ENCODE results near the gene ZNF324B.
"Not testable (repeated sequence)": the region's sequence is repeated elsewhere in the genome, so short reads cannot be mapped to it uniquely, and the experiment has no call there.

ZNF324B gene

DNA sequence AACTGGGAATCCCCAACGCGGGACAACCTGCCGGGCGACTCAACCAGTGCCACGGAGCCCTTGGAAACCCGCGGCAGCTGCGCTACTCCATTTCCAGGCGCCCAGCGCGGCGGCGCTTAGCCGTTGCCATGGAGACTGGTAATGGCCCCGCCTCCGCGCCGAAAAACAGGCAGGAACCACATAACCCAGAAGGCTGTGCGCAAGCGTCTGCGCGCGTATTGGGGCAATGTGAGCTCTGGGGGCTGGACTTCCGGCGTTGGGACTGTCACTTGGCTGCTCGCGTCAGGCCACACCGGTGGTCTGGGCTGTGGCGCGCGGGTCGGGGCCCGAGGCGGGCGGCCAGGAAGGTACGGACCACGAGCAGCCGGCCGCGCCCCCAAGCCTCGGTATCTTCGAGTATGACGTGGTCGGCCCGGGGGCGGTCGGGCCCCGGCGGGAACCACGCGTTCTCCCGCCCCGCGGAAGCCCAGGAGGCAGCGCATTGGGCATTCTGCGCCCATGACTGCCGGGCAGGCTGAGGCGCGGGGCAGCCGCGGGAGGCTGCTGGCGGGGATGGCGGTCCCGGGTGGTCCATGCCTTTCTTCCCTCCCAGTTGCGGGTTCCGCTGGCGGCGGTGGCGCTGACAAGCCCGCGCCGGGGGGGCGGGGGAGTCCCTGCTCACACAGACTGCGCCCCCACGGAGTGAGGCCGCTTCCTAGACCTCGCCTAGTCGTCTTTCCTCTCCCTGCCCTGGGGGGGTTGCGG, at the start of gene ZNF324B:
TSS of gene ZNF324B (plus strand) at position 265 of the 744 bp plus-strand sequence. CDS start 2,080 bp downstream, outside the sequence.
- FAIRE-seq: peak; percentile 9

DNA sequence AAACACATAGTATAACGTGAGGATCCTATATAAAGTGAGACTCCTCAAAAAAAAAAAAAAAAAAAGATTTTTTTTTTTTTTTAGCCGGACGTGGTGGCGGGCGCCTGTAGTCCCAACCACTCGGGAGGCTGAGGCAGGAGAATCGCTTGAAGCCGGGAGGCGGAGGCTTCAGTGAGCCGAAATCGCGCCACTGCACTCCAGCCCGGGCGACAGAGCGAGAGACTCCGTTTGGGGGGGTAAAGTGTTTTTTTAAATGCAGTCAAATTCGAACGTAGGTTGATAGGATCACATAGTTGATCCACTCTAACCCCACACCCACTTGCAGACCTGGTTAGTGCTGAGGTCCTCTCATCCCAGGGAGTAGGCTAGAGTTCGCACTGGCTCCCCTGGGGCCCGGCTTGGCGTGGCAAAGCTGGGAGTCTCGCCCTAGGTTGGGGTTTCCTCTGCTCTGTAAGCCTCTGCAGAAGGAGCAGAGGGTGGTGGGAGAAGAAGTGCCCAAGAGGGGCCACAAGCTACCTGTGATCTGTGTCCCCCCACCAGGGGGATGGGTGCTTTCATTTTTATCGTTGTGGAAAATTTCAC, 49.5 kb upstream of the ZNF324B start:
- FAIRE-seq: no peak

DNA sequence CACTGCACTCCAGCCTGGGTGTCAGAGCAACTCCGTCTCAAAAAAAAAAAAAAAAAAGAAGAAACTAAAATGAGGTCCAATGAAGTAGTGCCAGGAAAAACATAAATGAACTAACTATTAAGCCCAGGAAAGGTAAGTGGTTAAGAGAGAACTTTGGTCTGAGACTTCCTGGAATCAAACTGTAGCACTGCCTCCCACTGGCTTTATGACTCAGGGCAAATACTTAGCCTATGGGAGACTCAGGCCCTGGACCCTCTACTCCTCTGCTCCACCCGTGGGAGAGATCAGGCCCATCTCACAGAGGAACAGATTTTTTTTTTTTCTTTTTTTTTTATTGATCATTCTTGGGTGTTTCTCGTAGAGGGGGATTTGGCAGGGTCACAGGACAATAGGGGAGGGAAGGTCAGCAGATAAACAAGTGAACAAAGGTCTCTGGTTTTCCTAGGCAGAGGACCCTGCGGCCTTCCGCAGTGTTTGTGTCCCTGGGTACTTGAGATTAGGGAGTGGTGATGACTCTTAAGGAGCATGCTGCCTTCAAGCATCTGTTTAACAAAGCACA, 47.4 kb upstream of the ZNF324B start:
- FAIRE-seq: not testable (repeated sequence)

DNA sequence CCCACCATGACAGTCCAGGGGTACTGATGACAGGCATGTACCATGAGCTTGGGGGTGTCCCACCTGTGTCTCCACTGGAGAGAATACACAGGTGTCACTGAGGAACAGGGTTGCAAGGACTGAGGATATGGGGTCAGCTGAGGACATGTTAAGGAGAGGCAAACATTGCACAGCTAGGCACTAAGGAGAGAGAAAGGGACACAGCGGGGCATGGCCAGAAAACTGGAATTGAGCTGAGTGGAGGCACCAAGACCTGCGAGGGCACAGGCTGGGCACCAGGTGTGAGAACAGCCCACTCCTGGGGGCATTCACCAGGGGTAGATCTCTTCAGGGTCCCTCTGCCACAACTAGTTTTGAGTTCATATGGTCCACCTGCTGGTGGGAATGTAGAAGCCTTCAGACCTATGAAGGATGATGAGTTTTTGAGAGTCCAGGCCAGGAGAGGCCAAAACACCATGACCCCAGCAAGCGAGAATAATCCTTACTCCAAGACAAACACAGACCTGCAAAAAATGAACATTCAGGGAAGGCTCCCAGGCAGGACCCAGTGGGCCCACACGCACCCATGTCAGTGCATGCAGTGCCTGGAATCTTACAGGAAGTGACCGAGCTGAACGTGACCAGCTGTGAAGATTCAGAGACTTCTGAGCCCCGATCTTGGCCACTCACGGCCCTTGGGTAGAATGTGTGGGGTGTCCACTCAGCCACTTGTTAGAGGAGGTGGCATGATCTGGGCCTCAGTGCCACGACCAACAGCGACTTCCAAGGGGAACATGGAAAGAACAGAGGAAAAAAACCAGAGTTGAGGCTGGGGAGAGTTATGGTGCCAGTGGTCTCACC, 44.4 kb upstream of the ZNF324B start:
- no peak for FAIRE-seq

DNA sequence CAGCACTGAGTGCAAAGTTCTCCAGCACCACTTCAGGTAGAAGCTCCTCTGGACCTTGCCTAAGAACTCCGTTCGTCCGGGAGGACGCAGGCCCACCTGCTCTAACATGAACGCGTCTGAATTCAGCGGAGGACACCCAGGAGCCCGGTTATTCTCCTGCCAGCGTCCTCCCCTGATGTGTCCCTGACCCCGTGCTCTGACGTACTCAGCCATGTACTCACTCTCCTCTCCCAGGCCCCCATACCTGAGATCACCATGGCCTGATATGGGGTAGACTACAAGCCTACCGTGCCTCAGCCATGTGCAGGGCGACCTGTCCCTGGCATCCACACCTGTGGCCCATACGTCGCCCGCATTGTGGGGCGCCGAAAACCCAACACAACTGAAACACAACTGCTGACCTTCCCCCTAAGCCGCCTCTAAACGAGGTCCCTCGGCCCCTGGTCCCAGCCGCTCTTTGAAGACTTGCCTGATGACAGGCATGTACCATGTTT, 43.7 kb upstream of the ZNF324B start:
- no peak for FAIRE-seq

DNA sequence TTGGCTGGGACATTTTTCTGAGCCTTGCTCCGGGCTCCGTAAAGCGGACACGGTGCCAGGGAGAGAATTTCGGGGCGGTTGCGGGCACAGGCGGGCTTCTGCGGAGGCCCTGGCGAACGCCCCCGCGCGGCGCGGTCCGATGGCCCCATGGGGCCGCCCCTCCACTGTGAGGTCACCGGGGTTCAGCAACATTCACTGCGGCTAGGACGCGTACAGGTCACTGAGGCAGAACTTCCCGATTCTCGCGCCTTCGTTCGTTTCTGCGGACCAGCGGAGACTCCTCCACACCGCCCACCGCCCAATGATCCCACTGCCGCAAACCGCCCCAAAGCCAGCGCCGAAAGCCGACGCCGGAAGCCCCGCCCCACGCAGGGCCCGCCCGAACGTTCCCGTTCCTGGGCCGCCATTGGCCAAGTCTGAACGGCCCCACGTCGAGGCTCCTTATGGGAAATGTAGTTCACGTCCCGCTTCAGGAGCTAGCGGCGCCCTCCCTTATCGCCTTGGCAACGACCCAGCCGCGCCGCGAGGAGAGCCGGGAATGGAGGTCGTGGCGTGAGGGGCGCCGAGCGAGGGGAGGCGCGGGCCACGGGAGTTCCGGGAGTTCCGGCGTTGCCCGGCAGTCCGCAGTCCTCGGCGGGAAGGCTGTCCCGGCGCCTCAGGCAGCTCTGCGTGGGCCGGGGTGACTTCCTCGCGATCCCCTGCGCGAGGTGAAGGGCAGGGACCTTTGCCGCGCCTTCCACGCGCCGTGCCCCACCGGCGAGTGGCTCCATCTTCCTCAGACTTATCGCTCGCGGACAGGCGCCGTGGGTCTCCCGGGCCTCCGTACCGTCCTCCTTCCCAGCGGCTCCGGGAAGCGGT, 43.0 kb upstream of the ZNF324B start, which contains the start of gene ZNF584:
TSS of gene ZNF584 (plus strand) at position 498 of the 858 bp plus-strand sequence. CDS start 499 bp downstream, outside the sequence.
- FAIRE-seq: no peak

DNA sequence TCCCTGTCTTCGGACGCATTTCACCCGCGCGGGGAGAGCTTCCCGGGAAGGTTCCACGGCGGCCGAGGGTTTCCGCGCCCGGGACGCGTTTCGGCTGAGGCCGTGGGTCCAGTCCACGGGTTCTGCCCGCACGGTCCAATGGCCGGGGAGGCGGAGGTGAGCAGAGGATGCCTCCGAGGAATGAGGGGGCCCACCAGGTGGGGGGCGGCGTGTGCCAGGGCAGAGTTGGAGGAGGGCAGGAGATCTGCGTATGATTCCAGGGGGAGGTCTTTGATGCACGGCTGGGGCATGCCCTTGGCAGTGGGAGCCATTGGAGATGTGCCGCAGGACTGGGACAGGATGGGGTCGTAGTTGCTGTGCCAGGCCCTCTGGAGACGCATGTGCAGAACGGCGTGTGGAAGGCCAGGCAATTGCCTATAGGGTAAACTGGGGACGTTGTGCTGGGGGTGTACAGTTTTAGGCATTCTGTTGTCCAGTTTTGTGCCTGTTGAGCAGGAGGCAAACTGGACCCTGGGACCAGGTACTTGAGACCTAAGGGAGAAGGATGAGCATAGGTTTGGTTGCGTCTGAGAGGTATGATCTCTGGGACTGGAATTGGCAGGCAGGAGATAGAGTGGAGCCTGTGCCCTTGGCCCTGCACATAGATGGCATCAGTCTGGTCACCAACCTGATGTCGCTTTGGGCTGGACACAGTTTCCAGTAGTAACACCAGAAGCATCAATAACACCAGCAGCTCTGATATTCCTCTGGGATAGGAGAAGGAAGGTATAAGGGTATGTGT, 42.2 kb upstream of the ZNF324B start:
- no peak for FAIRE-seq

DNA sequence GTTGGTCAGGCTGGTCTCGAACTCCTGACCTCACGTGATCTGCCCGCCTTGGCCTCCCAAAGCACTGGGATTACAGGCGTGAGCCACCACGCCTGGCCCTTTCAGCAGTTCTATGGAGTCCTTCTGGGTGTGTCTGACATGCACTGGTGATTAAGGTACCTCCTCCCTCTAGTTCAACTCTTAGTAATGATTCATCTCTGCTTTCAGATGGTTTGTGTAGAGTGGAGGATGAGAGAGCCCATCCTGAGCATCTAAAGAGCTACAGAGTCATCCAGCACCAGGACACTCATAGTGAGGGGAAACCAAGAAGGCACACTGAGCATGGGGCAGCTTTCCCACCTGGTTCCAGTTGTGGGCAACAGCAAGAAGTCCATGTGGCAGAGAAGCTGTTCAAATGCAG, 34.8 kb upstream of the ZNF324B start:
- FAIRE-seq: no peak

DNA sequence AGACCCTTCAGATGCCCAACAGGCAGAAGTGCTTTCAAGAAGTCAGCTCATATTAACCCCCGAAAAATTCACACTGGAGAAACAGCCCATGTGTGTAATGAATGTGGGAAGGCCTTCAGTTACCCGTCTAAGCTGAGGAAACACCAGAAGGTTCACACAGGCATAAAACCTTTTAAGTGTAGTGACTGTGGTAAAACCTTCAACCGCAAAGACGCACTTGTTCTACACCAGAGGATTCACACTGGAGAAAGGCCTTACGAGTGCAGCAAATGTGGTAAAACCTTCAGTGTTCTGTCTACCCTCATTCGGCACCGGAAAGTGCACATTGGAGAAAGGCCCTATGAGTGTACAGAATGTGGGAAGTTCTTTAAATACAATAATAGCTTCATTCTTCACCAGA, 34.4 kb upstream of the ZNF324B start:
- FAIRE-seq: no peak

DNA sequence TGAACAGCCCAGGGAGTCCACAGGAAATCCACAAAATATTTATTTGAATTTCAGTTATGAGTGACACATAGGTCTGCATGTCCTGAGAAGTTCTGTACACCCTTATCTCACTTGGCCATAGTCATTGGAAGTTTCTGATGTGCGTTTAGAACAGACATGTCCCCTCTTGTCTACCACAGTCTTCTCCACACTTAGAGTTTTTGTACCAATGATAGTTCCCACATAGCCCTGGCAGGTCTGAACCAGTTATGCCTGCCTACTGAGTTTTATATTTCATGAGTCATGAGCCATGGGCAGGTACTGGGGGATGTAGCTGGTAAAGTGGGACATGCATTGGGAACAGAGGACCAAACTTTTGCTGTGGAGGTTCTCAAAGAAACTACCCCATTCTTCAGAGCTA, 22.8 kb upstream of the ZNF324B start:
- no peak for FAIRE-seq

DNA sequence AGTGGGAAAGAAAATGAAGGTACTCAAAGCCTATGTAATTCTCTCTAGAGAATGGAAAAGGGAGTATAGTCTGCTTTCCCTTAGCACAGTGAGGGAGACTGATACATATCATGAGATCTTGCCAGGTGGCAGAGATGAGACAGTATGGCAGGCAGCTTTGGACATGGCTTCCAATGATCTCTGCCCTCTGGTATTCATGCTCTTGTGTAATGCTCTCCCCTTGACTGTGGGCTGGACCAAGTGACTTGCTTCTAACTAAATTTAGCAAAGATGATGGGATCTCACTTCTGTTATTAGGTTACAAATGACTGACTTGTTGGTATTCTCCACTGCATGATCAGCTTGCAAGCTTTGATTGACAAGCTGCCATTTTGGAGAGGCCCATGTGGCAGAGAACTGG, 21.7 kb upstream of the ZNF324B start:
- no peak for FAIRE-seq

DNA sequence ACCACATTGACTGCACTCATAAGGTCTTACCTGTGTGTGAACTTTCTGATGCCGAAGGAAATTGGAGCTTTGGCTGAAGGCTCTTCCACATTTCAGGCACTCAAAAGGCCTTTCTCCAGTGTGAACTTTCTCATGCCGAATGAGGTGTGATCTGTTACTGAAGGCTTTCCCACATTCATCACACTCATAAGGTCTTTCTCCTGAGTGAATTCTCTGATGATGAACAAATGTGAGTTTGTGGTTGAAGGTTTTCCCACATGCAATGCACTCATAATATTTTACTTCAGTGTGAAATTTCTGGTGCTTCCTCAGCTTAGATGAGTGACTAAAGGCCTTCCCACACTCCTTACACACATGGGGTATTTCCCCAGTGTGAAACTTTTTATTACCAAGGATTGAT, 17.2 kb upstream of the ZNF324B start:
- no peak for FAIRE-seq

DNA sequence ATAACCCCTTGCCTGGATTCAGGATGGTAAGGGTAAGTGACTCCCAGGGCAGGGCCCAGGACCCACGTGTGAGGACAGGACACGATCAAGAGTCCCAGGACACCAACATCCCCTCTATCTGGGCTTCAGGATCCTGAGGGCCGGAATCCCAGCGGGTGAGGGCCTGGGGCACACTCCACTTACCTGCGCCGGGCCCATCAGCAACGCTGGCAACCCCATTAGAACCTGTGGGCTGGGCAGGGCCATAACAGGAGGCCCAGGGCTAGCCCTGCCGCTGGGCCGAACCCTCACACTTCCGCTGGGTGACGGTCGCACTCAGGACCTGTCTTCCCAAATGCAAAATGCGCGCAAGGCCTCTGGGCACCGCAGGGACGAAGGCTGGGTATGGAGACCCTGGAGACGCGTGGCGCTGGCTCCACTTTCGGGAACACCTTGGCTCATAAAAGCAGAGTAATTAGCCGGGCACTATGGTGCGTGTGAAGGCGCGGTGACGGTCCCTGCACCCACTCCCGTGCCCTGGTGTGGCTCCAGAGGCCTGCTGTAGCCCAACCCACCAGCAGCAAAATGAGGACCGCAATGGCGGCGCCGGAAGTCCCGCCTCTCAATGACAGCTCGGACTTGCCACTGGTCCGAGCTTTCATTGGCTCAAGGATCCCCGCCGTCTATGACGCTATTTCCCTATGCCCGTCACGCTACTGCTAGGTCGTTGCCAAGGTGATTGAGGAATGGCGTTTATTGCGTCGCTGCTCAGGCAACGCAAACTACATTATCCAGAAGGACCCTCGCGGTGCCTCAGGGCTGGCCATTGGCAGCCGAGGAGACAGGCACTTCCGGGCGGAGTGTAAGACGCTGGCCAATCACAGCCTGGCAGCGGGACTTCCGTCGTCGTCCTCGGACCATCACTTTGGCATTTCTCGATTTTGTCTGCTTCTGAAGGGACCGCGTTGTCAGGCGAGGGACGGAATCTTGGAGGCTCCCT, 11.6 kb upstream of the ZNF324B start, which contains the start of gene ZNF132:
TSS of gene ZNF132 (minus strand) at position 578 of the 979 bp plus-strand sequence. CDS start at position 246, 332 bp downstream.
- peak; percentile 99 for FAIRE-seq

DNA sequence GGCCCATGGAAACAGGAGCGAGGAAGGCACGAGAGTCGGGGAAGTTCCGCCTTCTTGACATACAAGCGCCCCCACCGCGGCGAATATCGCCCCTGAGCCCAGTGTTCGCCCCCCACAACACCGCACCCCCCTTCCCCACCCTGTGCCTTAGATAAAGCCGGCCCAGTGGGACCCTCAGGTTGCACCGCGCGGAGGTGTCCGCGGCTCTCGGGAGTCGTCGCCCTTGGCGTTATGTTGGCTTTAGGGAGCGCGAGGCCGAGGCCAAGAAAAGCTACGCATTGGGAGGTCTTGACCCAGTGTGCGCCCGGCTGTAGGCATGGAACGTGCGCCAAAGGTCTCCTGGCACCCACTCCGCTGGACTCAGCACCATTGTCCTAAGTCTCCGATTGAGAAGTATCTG, 10.9 kb upstream of the ZNF324B start:
- no peak for FAIRE-seq

DNA sequence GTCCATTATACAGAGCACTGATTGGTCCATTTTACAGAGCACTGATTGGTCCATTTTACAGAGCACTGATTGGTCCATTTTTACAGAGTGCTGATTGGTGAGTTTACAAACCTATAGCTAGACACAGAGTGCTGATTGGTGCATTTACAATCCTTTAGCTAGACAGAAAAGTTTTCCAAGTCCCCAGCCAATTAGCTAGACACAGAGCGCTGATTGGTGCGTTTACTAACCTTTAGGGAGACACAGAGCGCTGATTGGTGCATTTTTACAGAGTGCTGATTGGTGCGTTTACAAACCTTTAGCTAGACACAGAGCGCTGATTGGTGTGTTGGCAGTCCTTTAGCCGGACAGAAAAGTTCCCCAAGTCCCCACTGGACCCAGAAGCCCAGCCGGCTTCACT, 8.4 kb upstream of the ZNF324B start:
- FAIRE-seq: not testable (repeated sequence)

DNA sequence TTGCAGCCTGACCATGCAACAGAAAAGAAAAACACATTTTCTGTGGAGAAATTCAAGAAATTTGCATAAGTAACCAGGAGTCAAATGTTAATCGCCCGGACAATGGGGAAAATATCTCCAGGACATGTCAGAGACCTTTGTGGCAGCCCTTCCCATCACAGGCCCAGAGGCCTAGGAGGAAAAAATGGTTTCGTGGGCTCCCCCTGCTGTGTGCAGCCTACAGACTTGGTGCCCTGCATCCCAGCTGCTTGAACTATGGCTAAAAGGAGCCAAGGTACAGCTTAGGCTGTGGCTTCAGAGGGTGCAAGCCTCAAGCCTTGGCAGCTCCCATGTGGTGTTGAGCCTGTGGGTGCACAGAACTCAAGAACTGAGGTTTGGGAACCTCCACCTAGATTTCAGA, 2.6 kb upstream of the ZNF324B start:
- FAIRE-seq: not testable (repeated sequence)

DNA sequence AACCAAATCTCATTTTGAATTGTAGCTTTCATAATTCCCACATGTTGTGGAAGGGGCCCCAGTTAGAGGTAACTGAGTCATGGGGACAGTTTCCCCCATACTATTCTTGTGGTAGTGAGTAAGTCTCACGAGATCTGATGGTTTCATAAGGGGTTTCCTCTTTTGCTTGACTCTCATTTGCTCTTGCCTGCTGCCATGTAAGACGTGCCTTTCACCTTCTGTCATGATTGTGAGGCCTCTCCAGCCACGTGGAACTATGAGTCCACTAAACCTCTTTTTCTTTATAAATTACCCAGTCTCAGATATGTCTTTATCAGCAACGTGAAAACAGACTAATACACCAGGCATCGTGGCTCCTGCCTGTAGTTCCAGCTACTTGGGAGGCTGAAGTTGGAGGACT, 1.4 kb upstream of the ZNF324B start:
- not testable (repeated sequence) for FAIRE-seq

DNA sequence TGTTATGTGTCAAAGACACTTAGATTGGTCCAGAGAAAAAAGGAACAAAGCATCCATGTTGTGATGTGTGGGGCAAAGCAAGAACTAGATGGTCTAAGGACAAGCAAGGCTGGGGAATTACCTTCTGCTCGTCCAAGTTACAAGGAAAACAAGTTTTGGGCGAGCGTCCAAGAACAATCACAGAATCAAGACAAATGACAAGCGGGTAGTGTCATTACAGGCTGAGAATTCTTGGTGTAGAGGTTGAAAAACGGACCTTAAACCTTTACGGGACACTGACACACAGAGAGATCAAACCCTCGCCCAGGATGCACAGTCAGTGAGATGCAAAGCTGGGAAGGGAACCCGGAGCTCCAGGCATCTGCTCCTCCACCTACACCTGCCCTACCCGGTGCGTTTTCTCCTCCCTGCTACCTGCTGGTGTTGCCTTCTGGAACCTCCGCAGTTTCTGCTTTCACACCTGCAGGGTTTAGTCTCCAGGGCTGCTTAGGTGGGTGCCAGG, 515 bp upstream of the ZNF324B start:
- FAIRE-seq: no peak

DNA sequence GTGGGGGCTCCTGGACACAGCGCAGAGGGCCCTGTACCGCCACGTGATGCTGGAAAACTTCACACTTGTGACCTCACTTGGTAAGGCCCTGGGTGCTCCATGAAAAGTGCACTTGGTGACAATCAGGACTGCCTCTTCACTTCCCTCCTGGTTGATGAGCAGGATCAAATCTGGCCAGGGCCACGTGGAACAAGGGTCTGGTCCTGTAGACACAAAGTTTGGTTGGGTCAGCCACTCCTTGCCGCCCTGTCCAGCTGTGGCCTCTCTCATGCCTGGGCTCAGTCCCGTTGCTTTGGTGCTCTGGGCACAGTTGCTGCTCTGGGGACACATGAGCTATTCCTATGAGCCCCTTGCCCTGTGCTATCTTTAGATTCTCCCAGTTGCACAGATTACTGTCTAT, 2.3 kb downstream of the ZNF324B start:
- no peak for FAIRE-seq

DNA sequence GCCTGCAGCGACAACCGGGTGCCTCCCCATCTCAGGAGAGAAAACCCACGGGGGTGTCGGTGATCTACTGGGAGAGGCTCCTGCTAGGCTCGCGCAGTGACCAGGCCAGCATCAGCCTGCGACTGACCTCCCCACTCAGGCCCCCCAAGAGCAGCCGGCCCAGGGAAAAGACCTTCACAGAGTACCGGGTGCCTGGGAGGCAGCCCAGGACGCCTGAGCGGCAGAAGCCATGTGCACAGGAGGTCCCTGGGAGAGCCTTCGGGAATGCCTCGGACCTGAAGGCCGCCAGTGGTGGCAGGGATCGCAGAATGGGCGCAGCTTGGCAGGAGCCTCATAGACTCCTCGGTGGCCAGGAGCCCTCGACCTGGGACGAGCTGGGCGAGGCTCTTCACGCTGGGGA, 3.9 kb downstream of the ZNF324B start:
- FAIRE-seq: no peak

All from islet of Langerhans (tissue), 1 donor.